Measurements from ENCODE around the gene MYL12B. TPM values are rescaled to one million over a fixed set of nuclear protein-coding genes. Genes with fewer than 3 reads are reported as not detected.

Gene MYL12B
- total RNA-seq, 1 experiment from 2014 or later, result 420 TPM

DNA sequence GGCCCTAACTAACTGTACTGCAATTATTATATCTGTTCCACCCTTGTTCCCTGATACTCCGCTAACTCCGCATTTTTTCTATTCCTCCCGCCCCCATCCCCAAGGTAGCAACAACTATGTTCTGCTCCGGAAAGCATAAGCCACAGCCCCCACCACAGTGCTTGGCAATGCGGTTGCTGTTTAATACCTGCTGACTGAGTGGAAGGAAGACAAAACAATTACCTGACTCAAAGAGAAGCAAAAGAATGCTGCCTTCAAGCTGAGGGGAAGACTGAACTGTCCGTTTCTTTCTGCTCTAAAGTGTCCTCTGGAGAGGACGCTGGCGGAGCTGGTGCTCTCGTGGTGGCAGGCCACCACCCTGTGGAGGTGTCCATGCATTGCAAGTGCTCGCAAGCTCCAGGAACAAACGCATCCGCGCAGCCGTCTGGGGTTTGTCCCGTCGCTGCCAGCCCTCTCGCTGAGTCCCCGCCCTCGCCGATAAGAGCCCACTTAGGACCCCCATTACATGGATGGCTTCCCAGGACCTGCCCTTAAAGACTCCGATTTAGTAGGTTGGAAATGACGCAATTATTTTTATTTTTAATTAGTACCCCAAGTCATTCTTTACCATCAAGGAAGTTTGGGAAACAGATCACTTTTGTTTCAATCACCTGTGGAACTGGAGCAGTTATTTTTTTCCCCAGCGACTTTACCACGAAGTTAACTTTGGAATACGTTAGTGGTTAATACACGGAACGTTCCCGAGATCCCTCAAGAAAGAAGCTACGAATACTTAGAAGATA is 15.9 kb upstream of the MYL12B start:
- no peak for TF ChIP-seq POLR2AphosphoS5 (IDR thresholded peaks at IDR 0.05; ENCODE audit: low read depth, low read length)
- TF ChIP-seq TCF7L2 (IDR thresholded peaks at IDR 0.05; ENCODE audit: low read depth, low read length), result no peak
- 0 out of 4 replicates have a peak, but pooled peaks of 1 of the 2 experiments have one; percentile 67 for TF ChIP-seq REST (IDR thresholded peaks at IDR 0.05; ENCODE audit: insufficient read depth in 1 of 2, low read depth in 2 of 2, low read length in 1 of 2)
- peak; percentile 97 for TF ChIP-seq CTCF (IDR thresholded peaks at IDR 0.05)
- TF ChIP-seq SIN3A (IDR thresholded peaks at IDR 0.05; ENCODE audit: borderline replicate concordance, insufficient read depth, low read depth, low read length), result no peak
- POLR2A ChIA-PET, result interaction anchor here (0.5 to 0.9 kb wide), 3 partner anchors 17 to 373 kb away, joined by 3 to 4 read pairs (median 4); no protein-coding TSS in a partner anchor
- no TSS peak for BruUV-seq (replicated peaks)

DNA sequence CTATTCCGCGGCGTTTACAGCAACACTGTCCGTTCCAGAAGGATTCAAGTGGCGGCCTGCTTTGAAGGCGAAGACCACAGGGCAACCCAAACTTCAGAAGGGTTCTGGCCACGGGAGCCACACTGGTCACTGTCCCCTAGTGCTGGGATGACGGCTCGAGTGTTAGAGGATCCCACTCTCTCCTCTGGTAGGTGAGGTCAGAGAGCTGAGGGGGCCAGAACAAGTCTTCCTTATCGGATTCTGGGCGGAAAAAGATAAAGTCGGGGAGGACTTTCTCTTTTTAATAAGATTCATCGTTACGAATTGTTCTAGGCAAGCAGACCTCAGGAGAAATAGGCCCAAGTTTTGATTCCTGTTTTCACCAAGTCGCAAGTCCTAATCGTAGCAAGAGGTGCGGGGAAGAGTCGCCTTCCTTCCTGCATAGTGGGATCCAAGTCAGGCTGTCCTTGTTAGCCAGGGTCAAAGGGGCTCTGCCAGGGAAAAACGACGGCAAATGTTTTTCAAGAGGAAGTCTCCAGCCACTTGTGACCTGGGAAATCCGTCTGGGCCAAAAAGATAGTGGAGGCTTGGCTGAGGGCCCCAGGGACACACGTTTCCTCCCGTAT is 15.2 kb upstream of the MYL12B start:
- DNase-seq (ENCODE audit: low read depth, low spot score) (no peak), ATAC-seq (peak; percentile 4; the same call in 1 of the 2 replicates)
- ChIA-PET CTCF (interaction anchor here (0.5 to 1.6 kb wide), 7 partner anchors 161 to 481 kb away, joined by 3 to 6 read pairs (median 4); no protein-coding TSS in a partner anchor), POLR2A (interaction anchor here (0.5 to 0.9 kb wide), 4 partner anchors 18 to 374 kb away, joined by 3 to 4 read pairs (median 4); no protein-coding TSS in a partner anchor)
- H3K36me3 ChIP-seq (ENCODE audit: control insufficient read depth, insufficient read depth, low read length), result peaks cover 22% of the 10 kb centered on the region
- intact Hi-C loops (cut with micrococcal nuclease; ENCODE audit: unreplicated experiment) (loop anchor here (1.0 to 5.0 kb wide), 3 partner anchors 94 to 314 kb away; partner anchors contain the start of gene LPIN2), in situ Hi-C loops (cut with HindIII; ENCODE audit: low pct_unique_long_range_greater_than_20kb, low sequenced_read_pairs) (no loop called here)
- H3K4me3 ChIP-seq (ENCODE audit: low read depth in 2 of 2, low read length in 2 of 2), result peak overlapping the region; percentile 91 to 98
- no peak for TF ChIP-seq CTCF (IDR thresholded peaks at IDR 0.05)
- no peak for TF ChIP-seq SIN3A (IDR thresholded peaks at IDR 0.05; ENCODE audit: borderline replicate concordance, insufficient read depth, low read depth, low read length)
- TF ChIP-seq POLR2AphosphoS5 (IDR thresholded peaks at IDR 0.05; ENCODE audit: low read depth, low read length), result no peak
- peak; percentile 92 for TF ChIP-seq TCF7L2 (IDR thresholded peaks at IDR 0.05; ENCODE audit: low read depth, low read length)
- no peak for TF ChIP-seq REST (IDR thresholded peaks at IDR 0.05; ENCODE audit: insufficient read depth in 1 of 2, low read depth in 2 of 2, low read length in 1 of 2)
- H3K27ac ChIP-seq (ENCODE audit: low read length), result peak overlapping the region; percentile 100
- no peaks in the 10 kb centered on the region for H3K9me3 ChIP-seq (ENCODE audit: control insufficient read depth, insufficient read depth, low read depth, low read length)
- TSS peak; percentile 95 for BruUV-seq (replicated peaks)
- H3K27me3 ChIP-seq (ENCODE audit: control insufficient read depth, insufficient read depth, low read length), result no peaks in the 10 kb centered on the region
- peaks cover 23% of the 10 kb centered on the region for H3K4me1 ChIP-seq (ENCODE audit: control insufficient read depth, insufficient read depth, low read length)

More for the DNA sequence above, 15.9 kb upstream of the MYL12B start:
- Histone ChIP-seq H3K4me3 (ENCODE audit: low read depth in 2 of 2, low read length in 2 of 2) (peak overlapping the region; percentile 91 to 98), H3K27ac (ENCODE audit: low read length) (peak overlapping the region; percentile 100), H3K9me3 (ENCODE audit: control insufficient read depth, insufficient read depth, low read depth, low read length) (no peaks in the 10 kb centered on the region), H3K36me3 (ENCODE audit: control insufficient read depth, insufficient read depth, low read length) (peaks cover 22% of the 10 kb centered on the region), H3K4me1 (ENCODE audit: control insufficient read depth, insufficient read depth, low read length) (peaks cover 16% of the 10 kb centered on the region), H3K27me3 (ENCODE audit: control insufficient read depth, insufficient read depth, low read length) (no peaks in the 10 kb centered on the region)
- intact Hi-C loops (cut with micrococcal nuclease; ENCODE audit: unreplicated experiment), result loop anchor here (1.0 to 5.0 kb wide), 3 partner anchors 94 to 314 kb away; partner anchors contain the start of gene LPIN2
- CTCF ChIA-PET, result interaction anchor here (0.5 to 1.6 kb wide), 8 partner anchors 95 to 480 kb away, joined by 3 to 6 read pairs (median 4); no protein-coding TSS in a partner anchor
- ATAC-seq (peak; percentile 75), DNase-seq (ENCODE audit: low read depth, low spot score) (no peak)
- in situ Hi-C loops (cut with HindIII; ENCODE audit: low pct_unique_long_range_greater_than_20kb, low sequenced_read_pairs), result no loop called here

Data from Panc1 (cell line).